GM18520 (cell line): ENCODE results near the gene TTC7B.

Source experiments
- ATAC-seq: cut with Tn5 transposase; IDR thresholded peaks from one replicate; pipeline ENCODE4 v1.9.1; 2021; ENCODE audit not compliant: unreplicated experiment

TTC7B gene

DNA sequence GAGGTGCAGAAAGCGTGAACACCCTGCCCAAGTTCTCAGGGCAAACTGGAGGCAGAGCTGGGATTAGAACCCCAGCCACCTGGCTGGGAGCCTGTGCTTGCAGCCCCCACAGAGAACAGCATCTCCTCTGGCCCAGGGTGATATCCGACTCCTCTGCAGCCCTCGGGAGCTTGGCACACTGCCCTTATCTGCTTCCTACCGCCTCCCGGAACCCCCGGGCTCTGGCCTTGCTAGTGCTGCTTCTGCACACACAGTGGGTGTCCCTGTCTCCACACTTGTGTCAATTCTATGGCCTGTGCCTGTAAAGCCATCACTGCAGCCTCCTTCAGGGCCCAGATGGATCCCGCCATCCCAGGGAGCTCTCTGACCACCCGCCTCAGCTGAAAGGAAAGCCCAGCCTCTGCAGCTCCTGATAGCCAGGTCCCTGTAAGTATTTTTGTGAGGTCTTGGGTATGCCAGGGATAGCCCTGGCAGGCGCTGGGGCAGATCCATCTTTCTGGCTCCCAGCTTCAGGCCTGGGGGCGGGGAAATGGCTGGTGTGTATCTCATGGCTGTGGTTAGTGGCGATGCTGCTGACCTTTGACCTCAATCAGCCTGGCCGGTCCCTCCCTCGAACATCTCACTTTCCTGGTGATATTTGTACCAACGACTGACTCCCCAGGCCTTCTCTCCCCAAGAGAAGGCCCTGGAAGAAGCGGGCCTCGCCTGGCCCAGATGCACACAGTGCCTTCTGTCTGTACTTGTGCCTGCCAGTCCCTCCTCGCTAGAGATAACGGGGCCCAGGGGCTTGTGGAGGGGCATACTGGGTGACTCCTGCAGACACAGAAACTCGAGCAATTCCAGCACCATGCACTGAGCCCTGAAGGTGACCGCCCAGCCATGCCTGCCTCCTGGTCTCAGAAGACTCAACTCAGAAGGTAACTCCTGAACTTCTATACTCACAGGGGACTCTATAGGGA lies 235.6 kb downstream of the TTC7B start:
- ATAC-seq: no peak

DNA sequence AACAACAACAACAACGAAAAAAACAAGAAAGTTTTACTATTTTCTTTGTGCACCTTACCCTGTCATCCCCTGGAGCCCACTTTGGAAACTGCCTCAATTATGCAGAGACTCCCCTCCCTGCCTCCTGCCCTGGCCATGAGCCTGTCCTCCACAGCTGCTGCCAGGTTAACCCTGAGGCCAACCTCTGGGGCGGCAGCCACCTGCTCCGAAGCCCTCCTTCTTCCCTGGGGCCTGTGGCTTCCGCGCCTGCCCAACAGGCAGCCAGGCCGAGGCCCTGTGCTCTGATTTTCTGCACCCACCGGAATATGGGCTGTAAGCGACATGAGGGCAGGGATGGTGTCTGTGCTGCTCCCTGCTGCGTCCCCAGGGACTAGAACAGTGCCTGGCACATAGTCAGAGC lies 236.4 kb downstream of the TTC7B start:
- no peak for ATAC-seq

DNA sequence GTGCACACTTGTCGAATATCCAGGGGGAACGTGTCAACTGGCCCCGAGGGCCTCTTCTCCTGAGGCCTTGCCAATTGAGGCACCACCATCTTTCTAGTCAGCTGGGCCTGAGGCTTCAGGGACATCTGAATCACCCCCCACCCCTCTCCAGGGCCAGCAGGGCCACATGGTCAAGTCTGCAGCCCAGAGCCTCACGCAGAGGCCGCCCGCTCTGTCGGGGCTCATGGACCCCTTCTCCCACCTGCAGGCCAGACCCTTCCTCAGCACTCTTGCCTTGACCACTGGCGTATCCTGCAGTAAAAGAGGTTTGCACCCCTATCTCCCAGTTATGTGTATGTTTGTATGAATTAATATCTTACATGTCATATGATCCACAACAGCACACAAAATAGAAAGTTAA lies 237.1 kb downstream of the TTC7B start:
- no peak for ATAC-seq

DNA sequence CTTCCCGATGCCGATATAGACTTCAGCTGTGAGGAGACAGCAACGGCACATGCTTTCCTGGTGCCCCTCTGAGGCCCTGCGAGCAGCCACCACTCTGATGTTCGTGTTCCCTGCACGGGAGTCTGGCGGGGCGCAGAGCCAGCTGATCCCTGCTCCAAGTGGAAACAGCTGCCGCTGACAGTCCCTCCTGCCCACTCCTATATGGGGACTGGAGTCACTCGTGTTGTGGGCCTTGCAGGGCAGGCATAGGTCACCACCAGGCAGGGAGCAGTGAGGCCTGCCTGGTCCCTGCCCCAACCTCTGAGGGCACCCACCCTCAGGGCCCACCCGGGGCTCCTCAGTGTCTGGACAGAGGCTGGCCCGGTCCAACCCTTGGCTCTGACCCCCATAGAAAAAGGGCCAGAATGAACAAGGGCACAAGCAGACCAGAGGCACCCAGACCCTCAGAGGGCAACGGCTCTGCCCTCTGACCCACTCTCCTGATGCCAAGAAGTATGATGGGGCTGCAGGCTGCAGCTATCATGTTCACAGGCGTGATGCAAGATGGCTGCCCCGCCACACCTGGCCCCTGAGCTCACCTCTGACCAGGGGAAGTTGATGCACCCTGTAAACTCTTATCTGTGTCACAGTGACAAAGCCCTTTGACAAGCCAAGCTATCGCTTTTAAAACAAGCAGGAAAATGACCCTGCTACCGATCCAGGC lies 237.8 kb downstream of the TTC7B start:
- no peak for ATAC-seq

DNA sequence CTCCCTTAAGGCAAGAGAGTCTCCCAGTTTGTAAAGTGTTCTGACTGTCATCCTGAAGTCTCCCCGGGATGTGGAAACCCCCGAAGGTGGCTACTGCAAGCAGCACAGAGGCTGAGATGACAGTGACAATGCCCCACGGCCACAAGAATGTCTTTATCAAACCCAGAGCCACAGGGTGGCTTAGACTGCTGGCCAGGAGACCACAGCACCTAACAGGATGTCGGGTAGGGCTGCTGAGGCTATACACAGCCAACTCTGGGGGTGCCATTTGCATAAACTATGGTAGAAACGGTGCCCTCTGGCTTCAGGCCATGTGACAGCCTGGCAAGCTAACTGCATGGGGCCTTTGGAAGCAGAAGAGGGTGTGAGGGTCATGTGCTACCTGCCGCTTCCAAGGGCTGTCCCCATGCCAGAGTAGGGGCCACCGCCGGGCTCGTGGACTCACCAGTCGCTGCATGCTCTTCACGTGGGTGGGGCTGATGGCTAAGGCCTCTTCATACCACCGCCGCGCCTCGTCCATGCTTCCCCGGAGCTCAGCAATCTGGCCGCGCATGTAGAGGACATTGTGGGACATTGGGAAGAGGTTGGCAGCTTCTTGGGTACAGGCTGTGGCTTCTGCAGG lies 238.5 kb downstream of the TTC7B start:
- no peak for ATAC-seq

DNA sequence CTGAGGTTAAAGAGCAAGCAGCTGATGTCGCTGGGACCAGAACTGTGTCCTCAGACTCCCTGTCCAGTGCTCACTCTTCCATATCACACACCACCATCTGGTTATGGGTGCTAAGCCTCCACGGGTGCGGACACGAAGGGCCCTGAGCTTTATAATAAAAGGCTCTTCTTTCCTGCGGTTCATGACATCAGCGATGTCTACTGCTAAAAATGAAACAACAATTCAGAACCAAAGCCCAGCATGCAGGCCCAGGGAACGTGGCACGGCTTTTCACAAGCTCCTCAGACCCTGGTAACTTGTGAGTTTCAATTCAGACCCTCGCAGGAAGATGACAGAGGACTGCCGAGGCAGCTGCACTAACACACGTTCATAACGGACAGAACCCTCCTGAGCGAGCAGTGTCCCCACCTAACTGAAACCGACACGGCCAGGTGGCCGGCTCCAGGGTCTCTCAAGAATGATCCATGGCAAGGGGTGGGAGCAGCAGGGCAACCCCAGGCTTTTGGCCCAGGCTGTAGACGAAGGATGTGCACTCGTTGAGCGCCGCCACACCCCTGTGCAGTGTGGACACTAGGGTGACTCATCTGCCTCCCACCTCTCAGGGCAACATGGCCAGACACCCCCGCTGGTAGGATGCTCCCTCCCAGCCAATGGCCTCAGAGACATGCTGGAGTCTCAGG lies 239.1 kb downstream of the TTC7B start:
- ATAC-seq: no peak

DNA sequence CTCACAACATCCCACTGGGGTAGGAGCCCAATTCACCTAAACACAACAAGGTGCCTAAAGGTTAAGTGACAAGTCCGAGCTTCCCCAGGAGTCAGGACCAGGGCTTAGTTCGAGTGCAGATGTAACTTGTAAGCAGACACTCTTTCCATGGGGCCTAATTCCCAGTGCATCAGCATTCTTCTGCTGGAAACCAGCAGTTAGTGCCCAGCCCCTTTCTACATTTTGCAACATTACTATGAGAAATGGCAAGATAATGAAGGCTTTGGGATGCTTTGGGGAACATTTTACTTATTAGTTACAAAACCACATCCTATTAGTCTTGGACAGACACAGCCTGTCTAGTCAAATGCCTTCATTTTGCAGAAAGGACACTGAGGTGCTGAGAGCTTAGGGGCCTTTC lies 239.6 kb downstream of the TTC7B start:
- no peak for ATAC-seq

DNA sequence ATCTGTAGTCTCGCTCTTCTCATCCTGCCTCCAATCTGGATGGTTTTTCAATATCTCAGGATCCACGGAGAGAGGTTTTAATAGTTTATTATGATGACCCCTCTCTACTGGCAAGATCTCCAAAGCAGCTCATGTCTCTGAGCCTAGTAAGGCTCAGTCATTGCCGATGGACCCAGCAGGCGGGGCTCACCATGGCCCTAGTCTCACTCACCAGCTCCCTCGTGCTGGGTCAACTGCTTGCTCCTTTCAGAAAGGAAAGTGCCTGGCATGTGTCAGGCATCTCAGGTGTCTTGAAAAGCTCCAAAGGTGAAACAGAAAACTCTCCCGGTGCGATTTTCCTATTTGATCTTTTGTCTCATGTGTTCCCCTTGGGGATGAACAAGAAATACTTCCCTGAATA lies 240.4 kb downstream of the TTC7B start:
- ATAC-seq: no peak

DNA sequence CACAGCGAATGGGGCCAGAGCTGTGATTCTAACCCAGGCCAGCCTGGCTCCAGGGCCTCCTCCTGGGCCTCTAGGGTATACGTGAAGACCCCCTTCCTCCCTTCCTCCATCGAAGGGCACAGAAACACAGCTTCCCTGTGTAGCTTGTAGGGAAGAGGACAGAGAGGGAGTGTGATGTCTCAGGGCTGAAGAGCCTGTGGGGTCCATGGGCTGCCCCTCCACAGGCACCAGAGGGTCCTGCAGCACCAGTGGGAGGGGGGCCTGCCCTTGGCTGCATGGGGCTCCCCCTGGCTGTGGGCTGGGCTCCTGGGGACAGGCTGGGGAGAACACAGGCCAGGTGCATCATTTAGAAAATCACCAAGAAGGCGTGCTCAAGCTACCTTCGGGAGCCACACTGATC lies 240.9 kb downstream of the TTC7B start:
- ATAC-seq: no peak

DNA sequence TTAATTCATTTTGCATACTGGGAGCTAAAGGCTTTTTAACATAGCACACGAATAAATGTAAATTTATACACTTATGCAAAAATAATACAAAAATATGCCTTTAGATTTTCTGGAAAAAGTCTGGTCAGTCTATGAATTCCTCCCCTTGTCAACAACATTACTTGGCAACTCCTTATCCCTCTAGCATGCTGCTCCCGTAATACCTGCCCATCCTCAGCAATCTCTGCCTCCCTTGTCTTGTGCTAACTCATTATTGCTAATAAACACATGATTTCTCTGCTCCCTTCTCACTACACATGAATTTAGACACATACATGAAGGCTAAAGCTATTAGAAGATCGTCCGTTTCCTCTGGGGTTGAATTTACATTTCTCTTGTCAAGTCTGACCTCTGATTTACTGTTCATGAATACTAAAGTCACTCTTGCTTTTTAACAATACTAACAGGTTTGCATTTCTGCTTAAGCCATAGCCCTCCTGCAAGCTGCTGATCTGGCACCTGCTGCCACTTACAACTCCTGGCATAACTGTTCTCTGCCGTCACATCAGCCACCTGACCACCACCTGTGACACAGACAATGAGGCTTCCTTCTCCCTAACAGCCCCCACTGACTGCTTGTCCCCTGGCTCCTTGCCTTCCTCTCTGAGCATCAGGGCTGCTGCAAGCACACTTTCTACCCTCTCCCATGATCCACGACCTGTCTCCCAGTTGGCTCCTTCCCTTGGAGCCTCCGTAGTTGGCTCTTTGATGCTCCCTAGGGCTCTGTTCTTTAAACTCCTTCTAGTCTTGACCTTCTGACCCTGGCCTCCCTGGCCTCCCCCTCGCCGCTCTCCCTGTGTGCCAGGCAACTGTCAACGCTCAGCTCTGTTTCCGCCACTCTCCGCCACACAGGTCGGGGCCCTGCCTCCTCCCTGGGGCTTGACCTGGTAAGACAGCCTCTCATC lies 241.8 kb downstream of the TTC7B start:
- no peak for ATAC-seq

DNA sequence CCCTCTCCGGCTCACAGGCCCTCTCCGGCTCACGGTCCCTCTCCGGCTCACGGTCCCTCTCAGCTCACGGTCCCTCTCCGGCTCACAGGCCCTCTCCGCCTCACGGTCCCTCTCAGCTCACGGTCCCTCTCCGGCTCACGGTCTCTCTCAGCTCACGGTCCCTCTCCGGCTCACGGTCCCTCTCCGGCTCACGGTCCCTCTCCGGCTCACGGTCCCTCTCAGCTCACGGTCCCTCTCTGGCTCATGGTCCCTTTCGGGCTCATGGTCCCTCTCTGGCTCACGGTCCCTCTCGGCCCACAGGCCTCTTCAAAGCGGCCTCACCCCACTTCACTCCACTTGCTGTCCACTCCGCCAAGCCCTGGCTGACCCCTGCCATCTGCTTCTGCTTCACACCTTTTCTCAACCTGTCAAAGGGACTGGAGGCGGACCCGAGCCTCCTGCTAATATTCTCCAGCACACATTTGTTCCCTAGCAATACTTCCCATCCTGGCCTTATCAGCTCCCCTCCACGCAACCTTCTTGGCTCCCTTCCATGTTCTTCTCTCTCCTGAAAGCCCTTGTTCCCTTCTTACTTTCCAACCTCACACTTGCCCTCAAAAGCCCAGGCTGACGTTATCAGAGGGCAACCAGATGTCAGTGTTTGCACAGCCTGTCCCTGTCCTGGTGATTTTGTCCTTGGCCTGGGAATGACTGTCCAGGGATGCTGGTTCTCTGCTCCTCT lies 242.7 kb downstream of the TTC7B start:
- ATAC-seq: no peak

DNA sequence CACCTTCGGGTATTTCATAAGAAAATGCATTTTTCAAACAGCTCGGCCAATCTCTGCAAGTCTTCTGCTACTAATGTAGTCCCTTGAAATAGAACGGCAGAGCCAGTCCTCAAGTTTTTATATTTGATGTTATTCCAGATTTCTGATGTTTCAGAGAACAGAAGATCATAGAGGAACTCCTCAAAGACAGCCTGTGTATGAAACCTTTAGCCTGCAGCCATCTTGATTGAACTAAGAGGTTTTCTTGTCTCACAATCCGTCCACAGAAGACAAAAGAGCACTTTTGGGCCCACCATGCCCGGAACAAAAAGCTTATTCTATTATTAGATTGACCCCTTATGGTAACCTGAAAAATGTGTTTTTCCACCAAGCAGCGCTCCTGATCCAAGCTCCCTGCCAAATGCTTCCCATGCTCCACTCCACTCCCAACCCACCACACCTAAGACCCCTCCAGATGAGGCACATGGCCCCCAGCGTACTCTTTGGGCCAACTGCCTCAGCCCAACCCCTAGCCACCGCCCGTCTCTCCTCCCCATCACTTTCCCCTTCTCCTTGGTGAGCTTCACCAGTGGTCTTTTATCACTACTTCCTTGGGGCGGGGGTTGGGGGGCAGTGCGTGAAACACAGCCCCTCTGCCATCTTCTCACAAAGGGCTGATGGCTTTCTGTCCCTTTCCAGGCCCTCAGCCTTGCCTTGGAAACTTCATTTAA lies 243.6 kb downstream of the TTC7B start:
- no peak for ATAC-seq

DNA sequence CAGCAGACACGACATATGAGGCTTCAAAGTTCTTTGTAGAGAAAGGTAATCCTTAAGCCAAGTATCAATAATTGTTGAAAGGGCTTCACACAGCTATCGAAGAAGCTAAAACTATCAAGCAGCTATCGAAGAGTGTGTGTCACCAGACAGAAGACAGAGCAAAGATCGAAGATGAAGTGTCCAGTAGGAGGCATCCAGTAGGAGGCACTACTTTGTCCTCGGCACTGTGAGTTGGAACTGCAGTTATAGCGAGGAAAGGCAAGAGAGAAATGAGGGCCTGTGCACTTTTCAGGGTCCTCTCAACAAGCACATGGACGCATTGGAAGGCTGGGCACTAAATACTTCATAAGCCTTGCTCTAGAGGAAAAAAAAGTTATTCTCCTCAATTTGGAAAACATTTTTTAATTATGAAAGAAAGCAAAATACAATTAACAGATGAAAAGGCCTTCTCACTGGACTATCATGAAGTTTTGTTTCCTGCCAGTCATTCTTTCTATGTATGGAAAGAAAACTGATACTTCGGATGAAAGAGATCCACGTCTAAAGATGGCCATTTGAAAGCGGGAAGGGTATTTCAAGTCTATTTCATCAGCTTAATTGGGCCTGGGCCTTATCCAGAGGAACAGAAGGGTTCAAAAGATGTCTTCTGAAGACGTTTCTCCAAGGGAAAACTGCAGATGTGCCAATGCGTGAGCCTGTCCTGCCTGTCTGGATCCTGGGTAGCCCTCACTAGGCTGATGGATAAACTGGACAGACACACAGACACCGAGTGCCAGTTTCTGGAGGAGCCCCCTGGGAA lies 244.9 kb downstream of the TTC7B start:
- ATAC-seq: no peak

DNA sequence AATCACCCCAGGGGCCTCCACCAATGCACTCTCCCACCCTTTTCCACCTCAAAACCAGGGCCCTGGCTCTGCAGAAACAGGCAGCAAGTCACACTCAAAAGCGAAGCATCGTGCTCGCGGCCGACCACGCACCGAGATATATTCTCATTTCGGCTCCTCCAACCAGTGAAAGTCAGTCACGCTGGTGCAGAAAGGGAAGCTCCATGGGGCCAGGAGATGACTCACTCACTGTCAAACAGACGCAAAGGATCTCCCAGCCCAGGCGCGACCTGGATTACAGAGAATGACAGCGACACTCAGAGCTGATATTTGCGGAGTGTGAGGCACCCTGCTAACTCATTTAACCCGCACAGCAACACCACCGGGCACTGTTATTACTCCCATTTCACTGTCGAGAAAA lies 245.8 kb downstream of the TTC7B start:
- no peak for ATAC-seq

DNA sequence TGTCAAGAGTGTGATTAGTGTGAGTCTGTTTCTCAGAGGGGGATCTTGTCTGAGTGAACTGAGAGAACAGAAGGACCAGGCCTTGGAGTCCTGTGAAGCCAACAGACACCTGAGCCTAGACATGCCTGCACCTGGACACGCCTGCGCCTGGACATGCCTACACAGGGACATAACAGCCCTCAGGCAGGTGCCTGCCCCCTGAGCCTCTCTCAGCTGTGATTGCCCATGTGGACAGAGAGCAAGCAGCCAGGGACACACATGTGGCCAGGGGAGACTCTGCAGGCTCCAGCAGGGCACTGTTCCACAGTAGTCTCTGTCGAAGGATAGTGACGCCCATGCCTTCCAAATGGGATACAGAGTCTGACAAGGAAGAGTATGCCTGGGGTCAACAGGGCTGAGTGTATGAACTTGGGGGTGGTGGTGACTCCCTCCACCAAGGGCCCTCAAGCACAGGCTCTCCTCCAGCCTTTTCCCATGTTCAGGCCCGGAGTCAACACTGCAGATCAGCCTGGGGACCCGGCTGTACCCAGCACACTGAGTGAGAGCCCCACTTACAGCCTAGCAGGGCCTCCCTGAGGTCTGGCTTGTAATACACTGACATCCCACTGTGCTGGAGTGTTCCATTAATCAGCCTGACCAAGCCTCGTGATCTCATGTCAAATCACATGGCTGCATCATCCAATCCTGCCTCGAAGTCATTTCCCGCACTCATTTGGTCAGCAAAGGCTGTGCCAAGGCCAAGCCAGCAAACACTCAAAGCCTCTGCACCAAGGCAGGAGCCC lies 246.4 kb downstream of the TTC7B start:
- no peak for ATAC-seq

DNA sequence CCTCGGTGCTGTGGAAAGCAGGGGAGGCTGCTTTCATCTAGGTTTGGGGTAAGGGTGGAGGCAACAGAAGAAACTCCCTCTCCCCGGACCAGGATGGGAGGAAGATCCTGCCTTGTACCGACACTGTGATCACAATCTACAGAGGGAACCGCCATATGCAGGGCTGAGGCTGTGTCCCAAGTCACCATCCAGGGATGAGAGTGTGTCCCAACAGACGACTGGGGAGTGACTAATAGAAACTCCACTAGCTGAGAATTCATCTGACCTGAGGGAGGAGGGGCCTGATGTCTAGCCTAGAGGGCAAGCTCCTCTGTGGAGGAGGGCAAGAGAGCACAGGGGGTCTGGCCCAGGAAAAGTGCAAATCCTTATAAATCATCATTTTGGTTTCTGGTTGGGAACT lies 247.0 kb downstream of the TTC7B start:
- ATAC-seq: no peak

DNA sequence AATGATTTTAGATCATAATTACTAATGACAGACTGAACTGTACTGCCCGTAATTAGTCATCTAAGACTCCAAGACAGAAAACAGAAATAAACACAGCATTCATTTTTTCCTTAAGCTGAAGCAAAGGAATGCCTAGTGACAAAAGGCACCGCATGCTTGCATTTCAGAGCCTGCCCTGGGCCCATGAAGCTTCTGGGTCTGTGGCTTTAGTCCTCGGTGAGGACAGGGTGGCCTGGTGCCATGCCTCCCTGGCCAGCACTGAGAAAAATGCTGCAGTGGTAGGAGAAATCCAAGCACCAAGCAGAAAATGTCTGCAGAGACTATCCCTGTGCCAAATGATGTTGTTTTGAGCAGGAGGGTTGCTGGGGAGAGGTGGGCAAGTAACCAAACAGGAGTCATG lies 247.8 kb downstream of the TTC7B start:
- ATAC-seq: no peak
